Activated CD4-positive, alpha-beta memory T cell treated with anti-CD3 and anti-CD28 coated beads, Interleukin-2, amount 10 ng/mL, durations not matched to agents 7 days and 5 days (primary cell): ENCODE data around the gene LAMB1. TPM values are rescaled to one million over a fixed set of nuclear protein-coding genes. Genes with fewer than 3 reads are reported as not detected.
"Not testable (repeated sequence)": the region's sequence is repeated elsewhere in the genome, so short reads cannot be mapped to it uniquely, and the experiment has no call there.

Experiments used
- CTCF ChIA-PET: fragments of 350-600 bp; sonication (Branson Sonifier 250); formaldehyde crosslinking; loops from one replicate; lab custom pipeline; 2021; ENCODE audit warnings: antibody characterized with exemption, inconsistent platforms; lab: Charles Lee
- POLR2A ChIA-PET: fragments of 350-600 bp; sonication (Branson Sonifier 250); formaldehyde crosslinking; loops from one replicate; lab custom pipeline; 2021; ENCODE audit warnings: antibody characterized with exemption; lab: Charles Lee
- DNase-seq: peaks from one replicate; pipeline ENCODE4 v3.0.0-alpha.2; 2020
- H3K27ac Mint-ChIP-seq: one replicate; pipeline ENCODE4 v1.8.0; 2021; ENCODE audit warnings: mild to moderate bottlenecking, mixed read lengths
- H3K27me3 Mint-ChIP-seq: one replicate; pipeline ENCODE4 v1.8.0; 2021; ENCODE audit warnings: mixed read lengths
- H3K36me3 Mint-ChIP-seq: one replicate; pipeline ENCODE4 v1.8.0; 2021; ENCODE audit warnings: low read depth, mixed read lengths
- H3K4me1 Mint-ChIP-seq: one replicate; pipeline ENCODE4 v1.8.0; 2021; ENCODE audit warnings: mixed read lengths
- H3K4me3 Mint-ChIP-seq: one replicate; pipeline ENCODE4 v1.8.0; 2021; ENCODE audit warnings: mild to moderate bottlenecking, mixed read lengths
- H3K9me3 Mint-ChIP-seq: one replicate; pipeline ENCODE4 v1.8.0; 2021; ENCODE audit warnings: mixed read lengths
- total RNA-seq, 2 experiments: library from RNA; stranded (reverse); gene quantifications; one replicate each; pipeline ENCODE4 v1.2.3, GENCODE V29; 2021

The LAMB1 gene
- total RNA-seq, 2 experiments from 2014 or later, result not detected

DNA sequence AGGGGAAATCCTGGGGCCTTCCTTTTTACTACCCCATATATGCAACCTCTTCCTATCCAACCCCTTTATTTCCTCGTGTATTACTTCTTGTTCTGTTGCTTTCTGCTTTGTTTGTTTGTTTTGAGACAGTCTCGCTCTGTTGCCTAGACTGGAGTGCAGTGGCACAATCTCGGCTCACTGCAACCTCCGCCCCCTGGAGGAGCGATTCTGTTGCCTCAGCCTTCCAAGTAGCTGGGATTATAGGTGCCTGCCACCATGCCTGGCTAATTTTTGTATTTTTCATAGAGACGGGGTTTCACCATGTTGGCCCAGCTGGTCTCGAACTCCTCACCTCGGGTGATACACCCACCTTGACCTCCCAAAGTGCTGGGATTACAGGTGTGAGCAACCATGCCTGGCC, 30.3 kb upstream of the LAMB1 start:
- DNase-seq, H3K27ac Mint-ChIP-seq, H3K36me3 Mint-ChIP-seq, POLR2A ChIA-PET, H3K4me3 Mint-ChIP-seq, H3K9me3 Mint-ChIP-seq, H3K27me3 Mint-ChIP-seq, H3K4me1 Mint-ChIP-seq: not testable (repeated sequence)
- CTCF ChIA-PET, result interaction anchor here (0.7 kb wide), 2 partner anchors 671 to 901 kb away, joined by 4 to 7 read pairs; no protein-coding TSS in a partner anchor

DNA sequence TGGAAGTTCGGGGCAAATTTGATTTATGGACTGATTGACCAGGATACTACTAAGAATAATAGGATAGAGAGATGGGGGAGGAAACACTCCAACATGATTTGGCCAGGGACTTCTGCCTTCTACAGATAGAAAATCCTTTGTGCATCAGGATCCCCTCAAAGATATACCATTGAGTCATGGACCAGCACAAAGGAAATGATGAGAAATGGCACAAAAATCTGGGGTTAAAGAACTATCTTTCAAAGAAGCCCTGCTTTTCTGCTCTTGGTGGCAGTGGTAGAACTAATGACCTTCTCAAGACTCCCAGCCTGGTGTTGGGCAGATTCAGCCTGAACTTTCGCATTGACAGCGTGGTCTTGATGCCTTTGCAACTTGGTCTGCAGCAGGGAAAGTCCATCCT, 27.6 kb upstream of the LAMB1 start:
- Mint-ChIP-seq H3K36me3 (no peaks in the 10 kb centered on the region), H3K9me3 (no peaks in the 10 kb centered on the region), H3K4me1 (no peaks in the 10 kb centered on the region), H3K27me3 (peaks cover 7% of the 10 kb centered on the region), H3K4me3 (no peak overlapping the region), H3K27ac (no peak overlapping the region)
- CTCF ChIA-PET, result no interaction called here
- POLR2A ChIA-PET, result no interaction called here
- no peak for DNase-seq

DNA sequence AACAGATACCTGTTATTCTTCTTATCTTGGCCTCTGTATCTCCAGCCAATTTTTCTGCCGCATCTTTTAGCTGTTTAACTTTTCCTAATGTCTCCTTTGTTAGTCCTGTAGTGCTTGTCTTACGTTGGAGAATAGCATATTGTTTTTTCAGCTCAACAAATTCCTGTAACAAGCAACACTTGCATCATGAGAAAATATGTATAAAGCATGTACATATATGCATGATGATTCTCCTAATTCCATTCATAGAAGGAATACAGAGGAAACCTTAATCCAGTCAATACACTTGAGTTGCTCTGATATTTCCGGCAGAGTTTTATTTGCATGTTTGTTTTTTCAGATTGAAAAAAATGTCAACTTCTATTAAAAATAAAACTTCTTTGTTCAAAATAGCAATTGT, 26.1 kb upstream of the LAMB1 start:
- POLR2A ChIA-PET, result no interaction called here
- H3K27ac Mint-ChIP-seq, result no peak overlapping the region

DNA sequence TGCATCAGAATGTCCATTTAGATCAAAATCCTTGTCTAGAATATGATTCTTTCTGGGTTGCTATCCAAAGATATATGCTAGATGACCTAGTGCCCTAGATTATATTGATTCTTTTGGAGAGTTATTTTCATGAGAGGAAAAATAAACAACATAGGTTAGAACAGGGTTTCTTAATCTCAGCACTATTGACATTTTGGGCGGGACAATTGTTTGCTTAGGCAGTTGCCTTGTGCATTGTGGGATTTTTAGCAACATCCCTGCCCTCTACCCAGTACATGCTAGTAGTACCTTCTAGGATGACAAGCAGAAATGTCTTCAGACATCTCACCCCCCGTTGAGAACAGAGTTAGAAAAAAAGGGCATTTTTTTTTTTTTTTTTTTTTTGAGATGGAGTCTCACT, 25.1 kb upstream of the LAMB1 start:
- Mint-ChIP-seq H3K27ac (no peak overlapping the region), H3K9me3 (no peaks in the 10 kb centered on the region), H3K4me1 (no peaks in the 10 kb centered on the region), H3K4me3 (no peak overlapping the region), H3K27me3 (peaks cover 17% of the 10 kb centered on the region), H3K36me3 (no peaks in the 10 kb centered on the region)
- ChIA-PET POLR2A (no interaction called here), CTCF (no interaction called here)
- DNase-seq, result no peak

More for the DNA sequence above, 26.1 kb upstream of the LAMB1 start:
- peaks cover 12% of the 10 kb centered on the region for H3K27me3 Mint-ChIP-seq
- no peaks in the 10 kb centered on the region for H3K4me1 Mint-ChIP-seq
- H3K4me3 Mint-ChIP-seq, result no peak overlapping the region
- DNase-seq, result no peak
- CTCF ChIA-PET, result no interaction called here
- no peaks in the 10 kb centered on the region for H3K9me3 Mint-ChIP-seq
- H3K36me3 Mint-ChIP-seq, result no peaks in the 10 kb centered on the region

DNA sequence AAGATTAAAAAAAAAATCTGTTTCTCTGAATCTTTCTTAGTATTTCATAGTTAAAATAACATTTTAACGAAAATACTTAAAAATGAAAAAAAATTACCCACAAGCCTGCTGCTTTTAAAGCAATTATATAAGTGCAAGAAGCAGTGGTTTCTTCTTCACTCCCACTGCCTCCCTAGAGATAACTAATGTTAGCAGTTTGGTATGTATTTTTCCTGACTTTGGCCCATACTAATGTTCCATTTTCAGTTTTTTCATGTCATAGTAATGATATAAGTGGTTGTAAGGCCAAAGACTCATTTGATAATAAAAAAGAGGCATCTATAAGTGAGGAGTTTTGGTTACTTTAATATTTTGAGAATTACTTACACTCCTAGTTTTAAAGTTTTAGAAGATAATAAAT, 24.3 kb upstream of the LAMB1 start:
- POLR2A ChIA-PET, result no interaction called here

DNA sequence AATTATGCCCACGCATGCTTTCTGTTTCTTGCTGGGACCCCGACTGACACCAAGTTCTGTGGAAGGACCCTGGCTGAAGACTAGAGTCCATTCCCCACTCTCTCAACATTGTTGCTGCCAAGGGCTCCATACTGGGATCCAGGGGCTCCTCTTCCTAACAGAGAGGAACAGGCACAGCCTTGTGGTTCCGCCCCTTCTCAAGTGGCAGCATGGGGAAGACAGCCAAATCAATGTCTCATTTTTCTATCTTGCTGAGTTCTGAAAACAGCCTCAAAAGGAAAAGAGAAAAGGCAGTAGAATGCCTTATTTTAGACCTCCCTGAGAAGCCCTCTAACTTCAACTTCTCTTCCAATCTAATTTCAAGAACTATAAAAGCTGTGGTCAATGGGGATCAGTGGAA, 23.7 kb upstream of the LAMB1 start:
- CTCF ChIA-PET, result no interaction called here
- Mint-ChIP-seq H3K4me1 (no peaks in the 10 kb centered on the region), H3K27me3 (peaks cover 19% of the 10 kb centered on the region), H3K27ac (no peak overlapping the region), H3K9me3 (no peaks in the 10 kb centered on the region), H3K4me3 (no peak overlapping the region), H3K36me3 (no peaks in the 10 kb centered on the region)
- POLR2A ChIA-PET, result no interaction called here
- no peak for DNase-seq

More for the DNA sequence above, 24.3 kb upstream of the LAMB1 start:
- Mint-ChIP-seq H3K4me3 (no peak overlapping the region), H3K27ac (no peak overlapping the region), H3K27me3 (peaks cover 19% of the 10 kb centered on the region), H3K9me3 (no peaks in the 10 kb centered on the region), H3K36me3 (no peaks in the 10 kb centered on the region), H3K4me1 (no peaks in the 10 kb centered on the region)
- DNase-seq, result no peak
- CTCF ChIA-PET, result no interaction called here

DNA sequence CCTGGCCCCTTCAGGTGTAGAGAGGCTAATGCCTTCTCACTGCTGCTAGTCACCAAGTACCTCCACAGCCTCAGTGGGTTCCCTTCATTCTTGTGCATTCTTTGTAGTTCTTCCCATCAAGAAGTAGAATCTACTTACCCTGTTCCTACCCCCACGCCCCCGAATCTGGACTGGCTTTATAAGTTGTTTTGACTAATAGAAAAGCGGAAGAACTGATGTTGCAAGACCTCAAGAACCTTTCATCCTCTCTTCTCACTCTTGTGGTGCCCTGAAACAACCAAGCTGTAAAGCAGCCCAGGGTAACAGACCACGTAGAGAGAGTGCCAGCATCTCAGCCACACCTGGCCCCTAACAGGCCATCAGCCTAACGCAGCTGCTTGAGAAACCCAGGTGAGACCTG, 23.2 kb upstream of the LAMB1 start:
- DNase-seq, result no peak
- H3K27ac Mint-ChIP-seq, result no peak overlapping the region
- POLR2A ChIA-PET, result no interaction called here

DNA sequence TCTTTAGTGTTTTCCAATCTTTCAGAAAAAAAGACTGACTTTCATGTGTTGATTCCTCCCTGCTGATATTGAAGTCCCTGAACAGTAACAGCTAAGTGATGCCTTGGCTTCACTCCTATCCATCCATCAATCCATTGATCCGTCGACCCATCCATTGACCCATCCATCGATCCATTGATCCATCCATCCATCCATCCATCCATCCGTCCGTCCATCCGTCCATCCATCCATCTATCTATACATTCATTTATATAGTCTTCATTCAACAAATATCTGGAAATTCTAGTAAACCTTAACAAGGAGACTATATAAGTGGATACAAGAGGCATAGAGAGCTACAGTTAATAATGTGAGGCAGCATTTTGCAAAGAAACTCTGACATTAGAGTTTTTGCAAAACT, 21.6 kb upstream of the LAMB1 start:
- Mint-ChIP-seq H3K9me3 (no peaks in the 10 kb centered on the region), H3K36me3 (no peaks in the 10 kb centered on the region), H3K27me3 (peaks cover 26% of the 10 kb centered on the region), H3K27ac (no peak overlapping the region), H3K4me1 (no peaks in the 10 kb centered on the region), H3K4me3 (no peak overlapping the region)
- DNase-seq, result no peak
- ChIA-PET CTCF (no interaction called here), POLR2A (no interaction called here)

More for the DNA sequence above, 23.2 kb upstream of the LAMB1 start:
- Mint-ChIP-seq H3K4me3 (no peak overlapping the region), H3K9me3 (no peaks in the 10 kb centered on the region), H3K27me3 (peaks cover 20% of the 10 kb centered on the region), H3K36me3 (no peaks in the 10 kb centered on the region), H3K4me1 (no peaks in the 10 kb centered on the region)
- CTCF ChIA-PET, result no interaction called here

DNA sequence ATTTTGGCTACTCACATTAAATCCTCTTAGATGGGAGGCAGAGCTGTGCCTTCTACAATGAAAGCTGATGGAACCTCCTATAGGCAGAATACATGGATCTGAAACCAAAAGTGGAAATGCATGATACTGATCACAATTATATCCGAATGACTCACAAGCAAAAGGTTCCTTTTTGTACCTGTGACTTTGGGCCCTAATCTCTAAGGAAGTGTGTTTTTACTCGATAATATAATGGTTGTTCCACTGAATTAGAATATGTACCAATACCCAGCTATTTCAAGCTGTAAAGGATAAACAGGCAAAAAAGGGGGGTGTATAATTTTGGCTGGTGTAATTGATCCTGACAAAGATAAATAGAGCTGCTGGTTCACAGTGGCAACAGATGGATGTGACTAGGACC, 17.6 kb upstream of the LAMB1 start:
- Mint-ChIP-seq H3K27ac (no peak overlapping the region), H3K36me3 (no peaks in the 10 kb centered on the region), H3K4me1 (no peaks in the 10 kb centered on the region), H3K27me3 (peaks cover 27% of the 10 kb centered on the region), H3K9me3 (no peaks in the 10 kb centered on the region), H3K4me3 (no peak overlapping the region)
- CTCF ChIA-PET, result no interaction called here
- POLR2A ChIA-PET, result no interaction called here
- DNase-seq, result no peak

DNA sequence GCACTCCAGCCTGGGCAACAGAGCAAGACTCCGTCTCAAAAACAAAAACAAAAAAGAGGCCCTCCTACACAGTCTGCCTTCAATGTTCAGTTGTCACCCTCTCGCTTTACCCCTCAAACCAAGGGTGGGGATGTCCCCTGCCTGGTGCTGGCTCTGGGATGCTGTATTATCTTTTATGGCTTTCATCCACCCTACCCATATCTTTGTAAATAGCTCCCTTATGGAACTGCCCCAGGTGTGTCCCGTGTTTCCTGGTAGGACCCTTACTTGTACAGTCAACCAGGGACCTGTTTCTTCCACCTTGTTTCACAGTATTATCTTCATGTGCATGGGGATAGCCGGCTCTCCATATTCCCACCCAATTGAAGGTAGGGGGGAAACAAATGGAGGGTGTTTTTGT, 15.7 kb upstream of the LAMB1 start:
- Mint-ChIP-seq H3K27me3 (peaks cover 21% of the 10 kb centered on the region), H3K9me3 (no peaks in the 10 kb centered on the region), H3K27ac (no peak overlapping the region), H3K36me3 (no peaks in the 10 kb centered on the region), H3K4me1 (no peaks in the 10 kb centered on the region), H3K4me3 (no peak overlapping the region)
- ChIA-PET CTCF (no interaction called here), POLR2A (no interaction called here)
- no peak for DNase-seq

DNA sequence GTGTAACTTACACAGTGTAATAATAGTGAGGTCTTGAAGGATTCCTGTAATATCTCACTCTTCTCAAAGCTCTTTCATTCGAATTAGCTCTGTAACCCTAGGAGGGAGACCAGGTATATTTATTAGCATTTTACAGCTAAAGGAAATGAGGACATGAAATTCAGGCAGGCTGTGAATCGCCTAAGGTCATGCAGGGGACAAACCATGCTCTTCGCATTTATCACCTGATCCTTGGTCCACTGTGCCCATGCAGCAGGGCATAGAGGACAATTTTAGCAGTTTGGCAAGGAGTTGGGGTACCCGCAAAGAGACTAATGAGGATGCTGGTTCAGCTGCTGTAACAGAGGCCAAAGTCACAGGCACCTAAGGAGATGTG, 14.8 kb upstream of the LAMB1 start:
- no peaks in the 10 kb centered on the region for H3K36me3 Mint-ChIP-seq
- no peak for DNase-seq
- CTCF ChIA-PET, result no interaction called here
- no peaks in the 10 kb centered on the region for H3K9me3 Mint-ChIP-seq
- H3K4me3 Mint-ChIP-seq, result no peak overlapping the region
- H3K27ac Mint-ChIP-seq, result no peak overlapping the region
- peaks cover 19% of the 10 kb centered on the region for H3K27me3 Mint-ChIP-seq
- no peaks in the 10 kb centered on the region for H3K4me1 Mint-ChIP-seq
- POLR2A ChIA-PET, result no interaction called here

DNA sequence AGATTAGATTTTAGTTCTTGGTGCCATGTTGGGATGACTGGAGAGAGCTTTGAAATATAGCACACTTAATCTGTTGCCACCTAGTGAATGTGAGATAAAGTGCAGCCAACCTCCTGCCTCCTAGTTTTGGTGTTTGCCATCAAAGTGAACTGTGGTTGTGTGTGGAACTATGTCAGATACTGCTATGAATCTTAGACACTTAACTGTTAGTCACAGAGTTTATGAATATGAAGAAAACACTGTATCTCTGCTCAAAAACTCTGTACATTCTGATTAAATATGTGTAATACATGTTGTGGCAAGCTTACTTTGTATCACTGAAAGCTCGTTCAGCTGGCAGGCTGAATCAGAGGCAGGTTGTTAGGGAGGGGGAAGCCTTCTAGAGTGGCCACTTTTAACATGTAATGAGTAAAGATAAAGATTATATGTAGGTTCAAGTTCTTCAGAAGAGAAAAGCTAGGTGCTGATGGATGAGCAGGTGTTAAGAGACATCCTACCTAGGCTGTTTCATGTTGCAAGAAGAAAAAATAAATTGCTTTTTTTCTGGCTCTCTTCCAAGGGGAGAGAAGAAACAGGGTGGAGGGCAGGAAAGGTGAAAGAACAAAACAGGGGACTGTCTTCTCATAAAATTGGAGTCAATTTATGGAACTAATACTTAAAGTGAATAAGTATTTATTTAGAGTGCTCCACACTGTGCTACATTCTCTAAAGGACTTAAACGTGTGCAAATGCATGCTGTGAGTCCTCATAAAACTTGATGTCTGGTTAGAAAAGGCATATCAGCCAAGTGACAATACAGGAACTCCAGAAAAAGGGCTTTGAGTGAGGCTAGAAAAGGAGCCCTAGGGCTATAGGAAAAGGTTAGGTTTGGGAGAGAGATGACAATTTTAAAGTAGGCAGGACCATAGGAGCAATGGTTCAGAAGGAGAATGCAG, 14.1 kb upstream of the LAMB1 start:
- Mint-ChIP-seq H3K27me3 (peaks cover 23% of the 10 kb centered on the region), H3K36me3 (no peaks in the 10 kb centered on the region), H3K27ac (no peak overlapping the region), H3K4me3 (no peak overlapping the region), H3K9me3 (no peaks in the 10 kb centered on the region), H3K4me1 (no peaks in the 10 kb centered on the region)
- CTCF ChIA-PET, result no interaction called here
- no peak for DNase-seq
- POLR2A ChIA-PET, result interaction anchor here (1.1 kb wide), 1 partner anchor 13 kb away, joined by 3 read pairs; no protein-coding TSS in a partner anchor

DNA sequence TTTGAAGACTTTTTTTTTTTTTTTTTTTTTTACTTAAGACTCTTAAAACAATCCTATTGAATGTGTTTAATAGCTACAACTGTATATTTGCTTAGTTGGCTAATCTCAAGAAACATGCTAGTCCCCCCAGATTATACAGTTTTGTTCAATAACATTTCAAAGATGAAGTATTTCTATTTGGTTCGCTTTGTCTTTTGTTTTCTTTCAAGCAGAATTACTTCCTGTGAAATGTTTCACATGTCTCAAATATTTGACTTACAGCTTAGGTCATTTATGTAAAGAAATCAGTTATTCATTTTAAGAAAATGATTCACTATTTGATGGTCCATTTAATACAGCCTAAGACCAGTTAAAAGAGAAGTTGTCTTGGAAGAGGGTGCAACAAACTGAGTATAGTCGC, 12.8 kb upstream of the LAMB1 start:
- DNase-seq, result no peak
- no peaks in the 10 kb centered on the region for H3K4me1 Mint-ChIP-seq
- peaks cover 21% of the 10 kb centered on the region for H3K27me3 Mint-ChIP-seq
- no peaks in the 10 kb centered on the region for H3K9me3 Mint-ChIP-seq
- H3K27ac Mint-ChIP-seq, result no peak overlapping the region
- ChIA-PET POLR2A (interaction anchor here (1.1 kb wide), 1 partner anchor 12 kb away, joined by 3 read pairs; no protein-coding TSS in a partner anchor), CTCF (interaction anchor here (0.7 kb wide), 1 partner anchor 55 kb away, joined by 4 read pairs; no protein-coding TSS in a partner anchor)
- no peak overlapping the region for H3K4me3 Mint-ChIP-seq
- H3K36me3 Mint-ChIP-seq, result no peaks in the 10 kb centered on the region
